Vagina (tissue), 2 donors: ENCODE data around the gene MBNL3.

Source experiments
- CTCF ChIP-seq, 3 experiments: fragments of 450-650 bp in 2 of 3; fragments of 200-600 bp in 1 of 3; sonication (generic) in 1 of 3; IDR thresholded peaks; one replicate each; pipeline ENCODE4 v1.5.1; 2017 to 2019; ENCODE audit warnings: antibody characterized with exemption in 3 of 3, mild to moderate bottlenecking in 2 of 3, moderate library complexity in 2 of 3
- POLR2A ChIP-seq, 2 donors: fragments of 450-650 bp; IDR thresholded peaks; one replicate each; pipeline ENCODE4 v1.6.1; 2017; ENCODE audit warnings: antibody characterized with exemption in 2 of 2, mild to moderate bottlenecking in 2 of 2, moderate library complexity in 2 of 2
- POLR2AphosphoS5 ChIP-seq, 2 donors: sonication (generic); formaldehyde crosslinking; IDR thresholded peaks; one replicate each; pipeline ENCODE4 v1.9.0; 2017; ENCODE audit warnings: antibody characterized with exemption in 2 of 2, mild to moderate bottlenecking in 2 of 2, low read depth in 1 of 2; ENCODE audit not compliant: insufficient read depth in 1 of 2

- TF ChIP-seq CTCF (IDR thresholded peaks at IDR 0.05): no peak
- TF ChIP-seq POLR2A (IDR thresholded peaks at IDR 0.05): no peak
- no peak for TF ChIP-seq POLR2AphosphoS5 (IDR thresholded peaks at IDR 0.05; ENCODE audit: insufficient read depth in 1 of 2, low read depth in 1 of 2)
These were observed 45.4 kb downstream of the MBNL3 start for GRCh38 chrX:132443196-132444135.
